ENCODE measurements around the gene PFKM.

DNA sequence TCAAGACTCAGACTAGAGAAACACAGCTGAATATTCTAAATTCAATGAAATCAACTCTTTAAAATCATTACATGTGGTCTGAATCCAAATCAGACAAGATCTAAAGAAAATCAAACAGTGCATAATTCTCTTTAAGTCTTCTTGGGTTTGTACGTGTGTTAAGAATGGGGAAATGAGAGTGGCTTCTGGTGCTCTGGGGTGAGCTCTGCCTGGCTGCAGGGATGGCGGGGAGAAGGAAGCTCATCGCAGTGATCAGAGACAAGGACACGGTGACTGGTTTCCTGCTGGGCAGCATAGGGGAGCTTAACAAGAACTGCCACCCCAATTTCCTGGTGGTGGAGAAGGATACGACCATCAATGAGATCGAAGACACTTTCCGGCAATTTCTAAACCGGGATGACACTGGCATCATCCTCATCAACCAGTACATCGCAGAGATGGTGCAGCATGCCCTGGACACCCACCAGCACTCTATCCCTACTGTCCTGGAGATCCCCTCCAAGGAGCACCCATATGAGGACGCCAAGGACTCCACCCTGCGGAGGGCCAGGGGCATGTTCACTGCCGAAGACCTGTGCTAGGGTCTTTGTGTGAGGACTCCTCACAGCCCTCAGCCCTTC lies 34.2 kb upstream of the PFKM start:
- TF ChIP-seq, protein P1, sequence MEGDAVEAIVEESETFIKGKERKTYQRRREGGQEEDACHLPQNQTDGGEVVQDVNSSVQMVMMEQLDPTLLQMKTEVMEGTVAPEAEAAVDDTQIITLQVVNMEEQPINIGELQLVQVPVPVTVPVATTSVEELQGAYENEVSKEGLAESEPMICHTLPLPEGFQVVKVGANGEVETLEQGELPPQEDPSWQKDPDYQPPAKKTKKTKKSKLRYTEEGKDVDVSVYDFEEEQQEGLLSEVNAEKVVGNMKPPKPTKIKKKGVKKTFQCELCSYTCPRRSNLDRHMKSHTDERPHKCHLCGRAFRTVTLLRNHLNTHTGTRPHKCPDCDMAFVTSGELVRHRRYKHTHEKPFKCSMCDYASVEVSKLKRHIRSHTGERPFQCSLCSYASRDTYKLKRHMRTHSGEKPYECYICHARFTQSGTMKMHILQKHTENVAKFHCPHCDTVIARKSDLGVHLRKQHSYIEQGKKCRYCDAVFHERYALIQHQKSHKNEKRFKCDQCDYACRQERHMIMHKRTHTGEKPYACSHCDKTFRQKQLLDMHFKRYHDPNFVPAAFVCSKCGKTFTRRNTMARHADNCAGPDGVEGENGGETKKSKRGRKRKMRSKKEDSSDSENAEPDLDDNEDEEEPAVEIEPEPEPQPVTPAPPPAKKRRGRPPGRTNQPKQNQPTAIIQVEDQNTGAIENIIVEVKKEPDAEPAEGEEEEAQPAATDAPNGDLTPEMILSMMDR (conservative IDR thresholded peaks at IDR 0.05; ENCODE audit: low read depth, low read length), result no peak
- TF ChIP-seq SMC3 (IDR thresholded peaks at IDR 0.05; ENCODE audit: low read depth, low read length), result no peak
- TF ChIP-seq MXI1 (IDR thresholded peaks at IDR 0.05; ENCODE audit: borderline replicate concordance, low read depth, low read length), result no peak
- TF ChIP-seq, protein P2, sequence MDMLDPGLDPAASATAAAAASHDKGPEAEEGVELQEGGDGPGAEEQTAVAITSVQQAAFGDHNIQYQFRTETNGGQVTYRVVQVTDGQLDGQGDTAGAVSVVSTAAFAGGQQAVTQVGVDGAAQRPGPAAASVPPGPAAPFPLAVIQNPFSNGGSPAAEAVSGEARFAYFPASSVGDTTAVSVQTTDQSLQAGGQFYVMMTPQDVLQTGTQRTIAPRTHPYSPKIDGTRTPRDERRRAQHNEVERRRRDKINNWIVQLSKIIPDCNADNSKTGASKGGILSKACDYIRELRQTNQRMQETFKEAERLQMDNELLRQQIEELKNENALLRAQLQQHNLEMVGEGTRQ (IDR thresholded peaks at IDR 0.05; ENCODE audit: low read depth, low read length), result no peak
- TF ChIP-seq POLR2A (IDR thresholded peaks at IDR 0.05; ENCODE audit: low read depth, low read length), result no peak
- TF ChIP-seq FOS (IDR thresholded peaks at IDR 0.05; ENCODE audit: low read depth, low read length), result no peak
- no peak for TF ChIP-seq MAZ (IDR thresholded peaks at IDR 0.05; ENCODE audit: borderline replicate concordance, low read depth, low read length)
- TF ChIP-seq CEBPB (IDR thresholded peaks at IDR 0.05; ENCODE audit: low read depth, low read length), result no peak
- TF ChIP-seq RAD21 (IDR thresholded peaks at IDR 0.05; ENCODE audit: low read length), result no peak
- no peak for TF ChIP-seq NFE2L2 (IDR thresholded peaks at IDR 0.05; ENCODE audit: low read depth, low read length)
- no peak for TF ChIP-seq BHLHE40 (IDR thresholded peaks at IDR 0.05; ENCODE audit: low read depth, low read length)
- TF ChIP-seq CHD1 (IDR thresholded peaks at IDR 0.05; ENCODE audit: low read depth, low read length), result no peak
- TF ChIP-seq, protein P3, sequence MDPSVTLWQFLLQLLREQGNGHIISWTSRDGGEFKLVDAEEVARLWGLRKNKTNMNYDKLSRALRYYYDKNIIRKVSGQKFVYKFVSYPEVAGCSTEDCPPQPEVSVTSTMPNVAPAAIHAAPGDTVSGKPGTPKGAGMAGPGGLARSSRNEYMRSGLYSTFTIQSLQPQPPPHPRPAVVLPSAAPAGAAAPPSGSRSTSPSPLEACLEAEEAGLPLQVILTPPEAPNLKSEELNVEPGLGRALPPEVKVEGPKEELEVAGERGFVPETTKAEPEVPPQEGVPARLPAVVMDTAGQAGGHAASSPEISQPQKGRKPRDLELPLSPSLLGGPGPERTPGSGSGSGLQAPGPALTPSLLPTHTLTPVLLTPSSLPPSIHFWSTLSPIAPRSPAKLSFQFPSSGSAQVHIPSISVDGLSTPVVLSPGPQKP (IDR thresholded peaks at IDR 0.05; ENCODE audit: borderline replicate concordance, low read depth, low read length), result no peak
